Common myeloid progenitor, CD34-positive (primary cell): ENCODE measurements around the gene PSD.

Experiments
- CTCF ChIA-PET: fragments of 350-600 bp; sonication (Branson Sonifier 250); formaldehyde crosslinking; loops from one replicate; lab custom pipeline; 2021; ENCODE audit warnings: antibody characterized with exemption; lab: Charles Lee
- POLR2A ChIA-PET: fragments of 350-600 bp; sonication (Branson Sonifier 250); formaldehyde crosslinking; loops from one replicate; lab custom pipeline; 2021; ENCODE audit warnings: antibody characterized with exemption; lab: Charles Lee
- DNase-seq, 3 donors: peaks; one replicate each; pipeline versions ENCODE4 v3.0.0 to v3.0.0-alpha.2; 2013
- H3K27ac ChIP-seq, 2 experiments: 1 replicate in 1 of 2; 2 replicates in 1 of 2; pipeline ENCODE4 v1.7.0; 2013; ENCODE audit warnings: inconsistent platforms in 2 of 2, low read length in 2 of 2, mild to moderate bottlenecking in 2 of 2, low read depth in 1 of 2, moderate library complexity in 1 of 2; ENCODE audit not compliant: severe bottlenecking in 2 of 2, insufficient read depth in 1 of 2, poor library complexity in 1 of 2
- H3K27me3 ChIP-seq, 5 experiments: replicated peaks in 2 of 5; 1 replicate in 3 of 5; 2 replicates in 2 of 5; pipeline versions ENCODE4 v1.6.1 to v1.7.0; 2013; ENCODE audit warnings: low read length in 4 of 5, mild to moderate bottlenecking in 2 of 5, moderate library complexity in 2 of 5, inconsistent platforms in 1 of 5; ENCODE audit not compliant: insufficient read depth in 5 of 5, control insufficient read depth in 4 of 5
- H3K36me3 ChIP-seq, 4 experiments: 1 replicate in 2 of 4; 2 replicates in 2 of 4; pipeline versions ENCODE4 v1.6.1 to v1.7.0; 2013; ENCODE audit warnings: low read length in 3 of 4, control low read depth in 1 of 4, mild to moderate bottlenecking in 1 of 4; ENCODE audit not compliant: control insufficient read depth in 4 of 4, insufficient read depth in 4 of 4
- H3K4me1 ChIP-seq, 4 experiments: 1 replicate in 3 of 4; 2 replicates in 1 of 4; pipeline versions ENCODE4 v1.6.1 to v1.7.1; 2013; ENCODE audit warnings: low read length in 3 of 4, mild to moderate bottlenecking in 3 of 4, control low read depth in 1 of 4, inconsistent platforms in 1 of 4, moderate library complexity in 1 of 4; ENCODE audit not compliant: control insufficient read depth in 4 of 4, insufficient read depth in 4 of 4; ENCODE audit errors: control extremely low read depth in 1 of 4
- H3K4me3 ChIP-seq, 7 experiments: 1 replicate in 4 of 7; 2 replicates in 3 of 7; pipeline versions ENCODE4 v1.5.1 to v1.7.0; 2013; ENCODE audit warnings: mild to moderate bottlenecking in 7 of 7, low read length in 6 of 7, moderate library complexity in 6 of 7, inconsistent platforms in 2 of 7, low read depth in 2 of 7, control low read depth in 1 of 7; ENCODE audit not compliant: insufficient read depth in 4 of 7, control insufficient read depth in 1 of 7; ENCODE audit errors: extremely low read depth in 1 of 7
- H3K9me3 ChIP-seq, 5 experiments: 1 replicate in 4 of 5; 2 replicates in 1 of 5; pipeline versions ENCODE4 v1.6.1 to v1.7.1; 2013; ENCODE audit warnings: low read length in 4 of 5, mild to moderate bottlenecking in 2 of 5, inconsistent platforms in 1 of 5, low read depth in 1 of 5, moderate library complexity in 1 of 5; ENCODE audit not compliant: control insufficient read depth in 4 of 5, insufficient read depth in 2 of 5; ENCODE audit errors: control extremely low read depth in 1 of 5
- WGBS: methylation state at CpG from one replicate; pipeline ENCODE4 v1.1.5; 2013; ENCODE audit not compliant: insufficient coverage; 5-methylcytosine and 5-hydroxymethylcytosine counted together

PSD gene

GRCh38 chr10:102416695-102417094 is 1.9 kb downstream of the PSD start:
- Histone ChIP-seq H3K27ac (no peak overlapping the region), H3K27me3 (peaks cover 6 to 32% (median 15%) of the 10 kb centered on the region in 5 experiments), H3K4me3 (no peak overlapping the region), H3K9me3 (no peaks in the 10 kb centered on the region), H3K36me3 (no peaks in the 10 kb centered on the region), H3K4me1 (peaks cover 0 to 27% (median 22%) of the 10 kb centered on the region in 4 experiments)
- WGBS: 93% methylated on average over 13 of the region's 20 CpGs
- CTCF ChIA-PET: interaction anchor here (1.0 kb wide), 1 partner anchor 17 kb away, joined by 3 read pairs; no protein-coding TSS in a partner anchor
- DNase-seq: no peak
- POLR2A ChIA-PET: no interaction called here

- 94% methylated on average over 6 of the region's 9 CpGs for WGBS
- ChIA-PET POLR2A (no interaction called here), CTCF (interaction anchor here (2.1 kb wide), 1 partner anchor 63 kb away, joined by 9 read pairs; no protein-coding TSS in a partner anchor)
- no peaks in the 10 kb centered on the region for H3K9me3 ChIP-seq
- H3K27me3 ChIP-seq: peaks cover 6 to 37% (median 17%) of the 10 kb centered on the region in 5 experiments
- H3K4me3 ChIP-seq: no peak overlapping the region
- no peaks in the 10 kb centered on the region for H3K36me3 ChIP-seq
- H3K4me1 ChIP-seq: peaks cover 0 to 25% (median 20%) of the 10 kb centered on the region in 4 experiments
- no peak overlapping the region for H3K27ac ChIP-seq
- DNase-seq: no peak
These were observed 2.3 kb downstream of the PSD start for GRCh38 chr10:102416283-102416682.

GRCh38 chr10:102414749-102415148 is 3.8 kb downstream of the PSD start:
- peaks cover 6 to 51% (median 28%) of the 10 kb centered on the region in 5 experiments for H3K27me3 ChIP-seq
- no peaks in the 10 kb centered on the region for H3K36me3 ChIP-seq
- DNase-seq: no peak
- ChIA-PET CTCF (interaction anchor here (1.3 to 5.4 kb wide), 3 partner anchors 10 to 65 kb away, joined by 3 to 20 read pairs (median 9); no protein-coding TSS in a partner anchor), POLR2A (no interaction called here)
- H3K4me3 ChIP-seq: no peak overlapping the region
- no peaks in the 10 kb centered on the region for H3K9me3 ChIP-seq
- H3K27ac ChIP-seq: no peak overlapping the region
- peaks cover 0 to 30% (median 24%) of the 10 kb centered on the region in 4 experiments for H3K4me1 ChIP-seq
- WGBS: 40% methylated on average over 9 of the region's 20 CpGs

- no peak overlapping the region for H3K27ac ChIP-seq
- peaks cover 0 to 29% (median 22%) of the 10 kb centered on the region in 4 experiments for H3K4me1 ChIP-seq
- CTCF ChIA-PET: interaction anchor here (2.0 to 5.4 kb wide), 4 partner anchors 11 to 65 kb away, joined by 6 to 20 read pairs (median 12); no protein-coding TSS in a partner anchor
- WGBS: 96% methylated on average over 16 of the region's 16 CpGs
- no peaks in the 10 kb centered on the region for H3K36me3 ChIP-seq
- DNase-seq: no peak
- H3K27me3 ChIP-seq: peaks cover 6 to 53% (median 33%) of the 10 kb centered on the region in 5 experiments
- no peak overlapping the region for H3K4me3 ChIP-seq
- POLR2A ChIA-PET: no interaction called here
- H3K9me3 ChIP-seq: no peaks in the 10 kb centered on the region
These were observed 4.6 kb downstream of the PSD start for GRCh38 chr10:102413806-102414561.

- H3K27me3 ChIP-seq: peaks cover 2 to 48% (median 29%) of the 10 kb centered on the region in 5 experiments
- WGBS: 47% methylated on average over 4 of the region's 5 CpGs
These were observed 5.4 kb downstream of the PSD start for GRCh38 chr10:102413053-102413705.

GRCh38 chr10:102412293-102412692 is 6.3 kb downstream of the PSD start:
- H3K9me3 ChIP-seq: no peaks in the 10 kb centered on the region
- WGBS: 90% methylated on average over 10 of the region's 10 CpGs
- ChIA-PET POLR2A (interaction anchor here (0.8 to 1.4 kb wide), 2 partner anchors 10 to 244 kb away, joined by 3 read pairs; no protein-coding TSS in a partner anchor), CTCF (interaction anchor here (1.1 to 5.4 kb wide), 7 partner anchors 8 to 23 kb away, joined by 3 to 20 read pairs (median 6); partner anchors contain the start of gene FBXL15)
- peaks cover 0 to 44% (median 29%) of the 10 kb centered on the region in 5 experiments for H3K27me3 ChIP-seq
- H3K4me1 ChIP-seq: peaks cover 0 to 30% (median 22%) of the 10 kb centered on the region in 4 experiments
- H3K4me3 ChIP-seq: no peak overlapping the region
- H3K36me3 ChIP-seq: no peaks in the 10 kb centered on the region
- DNase-seq: no peak
- H3K27ac ChIP-seq: no peak overlapping the region

More at GRCh38 chr10:102413053-102413705, 5.4 kb downstream of the PSD start:
- H3K36me3 ChIP-seq: no peaks in the 10 kb centered on the region
- H3K4me3 ChIP-seq: no peak overlapping the region
- no peaks in the 10 kb centered on the region for H3K9me3 ChIP-seq
- H3K4me1 ChIP-seq: peaks cover 0 to 30% (median 22%) of the 10 kb centered on the region in 4 experiments
- H3K27ac ChIP-seq: no peak overlapping the region
- ChIA-PET CTCF (interaction anchor here (0.9 to 5.4 kb wide), 7 partner anchors 9 to 40 kb away, joined by 3 to 20 read pairs (median 6); no protein-coding TSS in a partner anchor), POLR2A (no interaction called here)
- DNase-seq: peak in 1 of 3 donors; percentile 28
